ENCODE data around the gene KLF9.

Gene KLF9

DNA sequence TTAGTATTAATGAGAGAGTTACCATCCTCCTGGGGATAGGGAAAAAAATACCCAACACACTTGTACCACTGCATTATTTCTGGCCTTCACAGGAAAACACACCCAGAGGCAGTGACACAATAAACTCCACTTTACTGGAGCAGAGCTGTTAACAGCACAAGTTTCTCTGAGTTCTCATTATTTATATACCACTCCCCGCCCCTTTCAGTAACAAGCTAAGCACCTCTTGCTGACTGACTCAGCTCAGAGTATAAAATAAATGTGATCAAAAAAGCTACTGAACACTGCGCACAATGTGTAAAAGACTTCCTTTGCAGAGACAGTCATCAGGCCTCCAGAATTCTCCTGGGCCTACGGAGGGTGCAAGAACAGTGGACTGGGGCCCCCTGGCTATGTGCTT is 21.6 kb downstream of the KLF9 start:
- H3K4me3 ChIP-seq (ENCODE audit: insufficient read depth, low read depth, low read length): no peak overlapping the region
- no peaks in the 10 kb centered on the region for H3K36me3 ChIP-seq (ENCODE audit: control insufficient read depth, insufficient read depth, low read length)
- no peaks in the 10 kb centered on the region for H3K9me3 ChIP-seq (ENCODE audit: control insufficient read depth, low read length)
- WGBS, 2 experiments: 93 to 95% methylated on average over 3 of the region's 3 CpGs
- H3K27ac ChIP-seq (ENCODE audit: insufficient read depth, low read depth, low read length, poor library complexity, severe bottlenecking): no peak overlapping the region
- no peaks in the 10 kb centered on the region for H3K4me1 ChIP-seq (ENCODE audit: control insufficient read depth, insufficient read depth, low read length)
- H3K27me3 ChIP-seq (ENCODE audit: control insufficient read depth, insufficient read depth, low read length, poor library complexity, severe bottlenecking): no peaks in the 10 kb centered on the region

DNA sequence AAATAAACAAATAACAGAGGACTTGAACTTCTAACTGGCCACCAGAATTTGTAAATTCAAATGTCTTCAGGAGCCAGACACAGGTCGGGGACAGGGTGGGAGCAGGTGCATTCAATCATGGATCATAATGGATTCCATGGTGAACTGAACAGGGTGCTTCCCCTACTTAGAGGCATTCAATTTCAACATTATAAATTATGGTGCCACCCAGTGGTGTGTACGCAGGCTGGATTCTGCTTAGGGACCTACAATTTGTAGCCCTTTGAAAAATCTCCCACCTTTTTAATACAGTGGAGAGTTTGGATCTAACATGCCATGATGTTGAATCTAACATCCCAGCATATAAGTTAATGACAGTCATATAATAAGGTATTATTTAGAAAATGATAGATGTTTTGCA is 22.3 kb downstream of the KLF9 start:
- Histone ChIP-seq H3K36me3 (ENCODE audit: control insufficient read depth, insufficient read depth, low read length) (no peaks in the 10 kb centered on the region), H3K27ac (ENCODE audit: insufficient read depth, low read depth, low read length, poor library complexity, severe bottlenecking) (no peak overlapping the region), H3K4me3 (ENCODE audit: insufficient read depth, low read depth, low read length) (no peak overlapping the region), H3K4me1 (ENCODE audit: control insufficient read depth, insufficient read depth, low read length) (no peaks in the 10 kb centered on the region), H3K27me3 (ENCODE audit: control insufficient read depth, insufficient read depth, low read length, poor library complexity, severe bottlenecking) (no peaks in the 10 kb centered on the region), H3K9me3 (ENCODE audit: control insufficient read depth, low read length) (no peaks in the 10 kb centered on the region)
- 90 to 95% methylated on average over 2 of the region's 2 CpGs for WGBS, 2 experiments

DNA sequence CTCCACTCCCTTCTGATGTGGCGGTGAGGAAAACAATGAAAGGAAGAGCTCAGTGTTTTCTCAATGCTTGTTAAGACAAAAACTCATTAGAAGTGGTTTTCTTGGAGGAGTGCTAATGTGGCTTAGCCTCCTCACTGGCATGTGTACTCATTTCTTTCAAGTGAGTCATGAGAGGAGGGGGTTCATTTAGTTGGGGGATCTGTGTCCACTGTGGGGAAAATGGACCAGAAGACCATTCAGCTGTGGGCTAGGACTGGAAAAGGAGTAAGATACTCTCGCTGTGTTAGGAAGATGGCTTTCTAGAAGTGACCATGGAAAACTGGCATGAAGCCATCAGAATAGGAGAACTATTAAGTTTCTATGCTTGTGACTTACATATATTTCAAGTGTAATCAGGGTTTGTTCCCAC is 23.5 kb downstream of the KLF9 start:
- Histone ChIP-seq H3K27ac (ENCODE audit: insufficient read depth, low read depth, low read length, poor library complexity, severe bottlenecking) (no peak overlapping the region), H3K4me1 (ENCODE audit: control insufficient read depth, insufficient read depth, low read length) (no peaks in the 10 kb centered on the region), H3K27me3 (ENCODE audit: control insufficient read depth, insufficient read depth, low read length, poor library complexity, severe bottlenecking) (no peaks in the 10 kb centered on the region), H3K4me3 (ENCODE audit: insufficient read depth, low read depth, low read length) (no peak overlapping the region), H3K9me3 (ENCODE audit: control insufficient read depth, low read length) (no peaks in the 10 kb centered on the region), H3K36me3 (ENCODE audit: control insufficient read depth, insufficient read depth, low read length) (no peaks in the 10 kb centered on the region)
- WGBS, 2 experiments: 75 to 89% methylated on average over 2 of the region's 2 CpGs

DNA sequence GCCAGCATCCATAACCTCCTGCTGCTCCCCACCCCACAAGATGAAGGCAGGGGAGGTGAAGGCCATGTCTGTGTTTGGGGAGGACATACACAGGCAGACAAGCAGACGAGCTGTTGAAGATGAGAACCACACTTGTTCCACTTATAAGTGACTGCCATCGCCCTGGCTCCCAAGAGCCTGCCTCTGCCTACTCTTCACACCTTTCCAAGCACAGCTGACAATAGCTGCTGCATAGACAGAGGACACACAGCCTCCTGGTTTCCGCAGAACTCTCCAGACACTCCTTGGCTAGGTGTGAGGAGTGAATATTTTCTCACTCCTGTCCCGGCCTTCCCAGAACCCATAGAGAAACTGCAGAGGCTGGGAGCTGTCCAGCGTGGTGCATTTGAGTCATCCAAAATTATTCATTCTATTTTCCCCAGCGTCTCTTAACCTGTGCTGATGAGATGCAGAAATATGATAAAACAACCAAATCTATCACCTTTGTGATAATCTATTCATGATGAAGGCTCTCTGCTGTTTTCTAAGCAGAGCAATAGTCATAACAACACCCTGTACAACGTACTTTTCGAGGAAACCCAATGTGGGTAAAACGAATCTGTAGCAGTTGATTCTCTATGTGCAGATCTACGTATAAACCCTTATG is 24.7 kb downstream of the KLF9 start:
- no peak overlapping the region for H3K4me3 ChIP-seq (ENCODE audit: insufficient read depth, low read depth, low read length)
- H3K27ac ChIP-seq (ENCODE audit: insufficient read depth, low read depth, low read length, poor library complexity, severe bottlenecking): no peak overlapping the region
- H3K4me1 ChIP-seq (ENCODE audit: control insufficient read depth, insufficient read depth, low read length): no peaks in the 10 kb centered on the region
- H3K9me3 ChIP-seq (ENCODE audit: control insufficient read depth, low read length): no peaks in the 10 kb centered on the region
- WGBS, 2 experiments: 80 to 85% methylated on average over 9 to 10 of the region's 10 CpGs
- no peaks in the 10 kb centered on the region for H3K36me3 ChIP-seq (ENCODE audit: control insufficient read depth, insufficient read depth, low read length)
- no peaks in the 10 kb centered on the region for H3K27me3 ChIP-seq (ENCODE audit: control insufficient read depth, insufficient read depth, low read length, poor library complexity, severe bottlenecking)

DNA sequence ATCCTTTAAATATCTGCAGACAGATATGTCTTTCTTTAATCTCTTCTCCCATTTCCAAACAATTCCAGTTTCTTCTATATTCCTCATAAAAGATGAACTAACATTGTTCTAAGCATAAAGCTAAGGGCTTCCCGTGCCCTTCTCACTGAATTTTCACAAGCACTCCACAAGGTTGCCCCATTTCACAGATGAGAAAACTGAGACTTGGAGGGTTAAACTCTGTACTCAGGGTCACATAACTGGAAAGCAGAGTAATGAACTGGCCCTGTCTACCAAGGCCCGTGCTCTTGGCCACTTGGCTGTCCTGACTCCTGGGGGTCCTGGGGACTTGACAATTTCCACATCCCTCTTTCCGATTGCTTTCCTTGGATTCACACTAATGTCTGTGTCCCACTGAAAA is 25.3 kb downstream of the KLF9 start:
- WGBS, 2 experiments: 89 to 97% methylated on average over 3 of the region's 3 CpGs
- Histone ChIP-seq H3K4me1 (ENCODE audit: control insufficient read depth, insufficient read depth, low read length) (no peaks in the 10 kb centered on the region), H3K9me3 (ENCODE audit: control insufficient read depth, low read length) (no peaks in the 10 kb centered on the region), H3K27me3 (ENCODE audit: control insufficient read depth, insufficient read depth, low read length, poor library complexity, severe bottlenecking) (no peaks in the 10 kb centered on the region), H3K36me3 (ENCODE audit: control insufficient read depth, insufficient read depth, low read length) (no peaks in the 10 kb centered on the region), H3K4me3 (ENCODE audit: insufficient read depth, low read depth, low read length) (no peak overlapping the region), H3K27ac (ENCODE audit: insufficient read depth, low read depth, low read length, poor library complexity, severe bottlenecking) (no peak overlapping the region)

DNA sequence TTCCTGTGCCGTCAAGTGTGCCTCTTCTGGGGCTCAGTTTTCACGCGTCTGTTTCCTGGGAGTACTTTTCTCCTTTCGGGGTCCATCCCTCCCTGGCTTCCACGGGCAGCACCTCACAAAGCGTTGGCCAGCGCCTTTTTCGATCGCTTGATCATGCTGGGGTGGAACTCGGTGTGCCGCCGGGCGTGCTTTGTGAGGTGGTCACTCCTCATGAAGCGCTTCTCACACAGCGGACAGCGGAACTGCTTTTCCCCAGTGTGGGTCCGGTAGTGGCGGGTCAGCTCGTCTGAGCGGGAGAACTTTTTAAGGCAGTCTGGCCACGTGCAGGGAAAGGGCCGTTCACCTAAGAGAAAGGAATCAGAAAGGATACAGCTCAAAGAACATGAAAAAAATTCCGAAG is 26.8 kb downstream of the KLF9 start:
- H3K9me3 ChIP-seq (ENCODE audit: control insufficient read depth, low read length): no peaks in the 10 kb centered on the region
- H3K4me1 ChIP-seq (ENCODE audit: control insufficient read depth, insufficient read depth, low read length): no peaks in the 10 kb centered on the region
- no peak overlapping the region for H3K4me3 ChIP-seq (ENCODE audit: insufficient read depth, low read depth, low read length)
- WGBS, 2 experiments: 93% methylated on average over 23 of the region's 23 CpGs
- H3K27me3 ChIP-seq (ENCODE audit: control insufficient read depth, insufficient read depth, low read length, poor library complexity, severe bottlenecking): no peaks in the 10 kb centered on the region
- no peaks in the 10 kb centered on the region for H3K36me3 ChIP-seq (ENCODE audit: control insufficient read depth, insufficient read depth, low read length)
- H3K27ac ChIP-seq (ENCODE audit: insufficient read depth, low read depth, low read length, poor library complexity, severe bottlenecking): no peak overlapping the region

DNA sequence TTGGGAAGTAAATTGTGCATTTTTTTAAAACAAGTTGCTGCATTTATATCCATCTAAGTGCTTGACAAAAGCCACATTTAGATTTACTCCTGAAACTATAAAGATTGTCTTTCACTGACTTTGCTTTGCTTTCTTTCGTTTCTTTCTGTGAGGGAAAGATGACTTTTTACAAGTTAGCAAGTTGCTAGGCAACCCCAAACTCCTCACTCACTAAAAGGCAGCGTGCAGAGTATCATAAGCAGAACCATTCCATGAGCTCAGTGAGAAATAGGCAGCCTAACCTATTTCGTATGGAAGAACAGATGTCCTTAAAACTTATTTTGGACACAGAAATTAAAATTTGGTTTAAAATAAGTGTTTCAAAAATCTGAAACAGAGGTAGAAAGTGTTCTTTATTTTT is 29.0 kb downstream of the KLF9 start:
- no peaks in the 10 kb centered on the region for H3K9me3 ChIP-seq (ENCODE audit: control insufficient read depth, low read length)
- no peak overlapping the region for H3K27ac ChIP-seq (ENCODE audit: insufficient read depth, low read depth, low read length, poor library complexity, severe bottlenecking)
- H3K4me1 ChIP-seq (ENCODE audit: control insufficient read depth, insufficient read depth, low read length): no peaks in the 10 kb centered on the region
- H3K4me3 ChIP-seq (ENCODE audit: insufficient read depth, low read depth, low read length): no peak overlapping the region
- 84 to 90% methylated on average over 3 of the region's 3 CpGs for WGBS, 2 experiments
- no peaks in the 10 kb centered on the region for H3K27me3 ChIP-seq (ENCODE audit: control insufficient read depth, insufficient read depth, low read length, poor library complexity, severe bottlenecking)
- no peaks in the 10 kb centered on the region for H3K36me3 ChIP-seq (ENCODE audit: control insufficient read depth, insufficient read depth, low read length)

DNA sequence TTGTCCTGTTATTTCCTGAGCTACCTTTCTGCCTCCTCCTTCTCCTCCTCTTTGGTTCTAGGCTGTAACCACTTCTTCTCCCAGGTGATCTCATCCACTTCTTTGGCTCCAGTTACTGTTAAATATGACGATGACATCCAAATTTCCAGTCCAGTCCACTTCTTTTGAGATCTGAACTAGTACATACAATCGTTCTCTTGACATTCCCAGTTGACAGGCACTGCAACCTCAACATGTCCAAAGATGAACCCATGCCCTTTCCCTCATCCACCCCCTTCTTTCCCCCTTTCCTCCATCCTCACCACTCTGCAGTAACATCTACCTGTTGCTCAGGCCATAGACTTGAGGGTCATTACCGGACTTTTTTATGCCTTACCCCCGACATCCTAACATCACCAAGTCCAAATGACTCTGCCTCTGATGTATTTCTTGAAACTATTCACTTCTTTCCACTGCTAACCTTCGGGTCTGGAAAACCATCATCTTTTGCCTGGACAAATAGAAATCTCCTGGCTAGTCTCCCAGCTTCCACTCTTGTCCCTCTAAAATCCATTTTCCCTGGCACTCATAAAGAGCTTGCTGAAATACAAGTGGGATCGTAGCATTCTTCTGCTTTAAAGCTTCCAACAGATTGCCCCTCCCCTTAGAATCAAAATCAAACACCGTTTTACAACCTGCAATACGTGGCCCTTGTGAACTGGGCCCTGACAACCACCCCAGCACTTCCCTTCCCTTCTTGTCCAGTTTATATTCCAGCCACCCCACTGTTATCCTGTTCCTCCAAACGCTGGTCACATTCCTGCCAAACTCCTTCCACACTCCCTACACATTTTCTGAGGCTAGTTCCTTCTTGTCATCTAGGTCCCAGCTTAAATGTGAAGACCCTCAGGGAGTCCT is 31.5 kb downstream of the KLF9 start:
- Histone ChIP-seq H3K36me3 (ENCODE audit: control insufficient read depth, insufficient read depth, low read length) (no peaks in the 10 kb centered on the region), H3K4me1 (ENCODE audit: control insufficient read depth, insufficient read depth, low read length) (no peaks in the 10 kb centered on the region), H3K4me3 (ENCODE audit: insufficient read depth, low read depth, low read length) (no peak overlapping the region), H3K27ac (ENCODE audit: insufficient read depth, low read depth, low read length, poor library complexity, severe bottlenecking) (no peak overlapping the region), H3K27me3 (ENCODE audit: control insufficient read depth, insufficient read depth, low read length, poor library complexity, severe bottlenecking) (no peaks in the 10 kb centered on the region), H3K9me3 (ENCODE audit: control insufficient read depth, low read length) (no peaks in the 10 kb centered on the region)
- WGBS, 2 experiments: 84 to 87% methylated on average over 9 of the region's 9 CpGs

DNA sequence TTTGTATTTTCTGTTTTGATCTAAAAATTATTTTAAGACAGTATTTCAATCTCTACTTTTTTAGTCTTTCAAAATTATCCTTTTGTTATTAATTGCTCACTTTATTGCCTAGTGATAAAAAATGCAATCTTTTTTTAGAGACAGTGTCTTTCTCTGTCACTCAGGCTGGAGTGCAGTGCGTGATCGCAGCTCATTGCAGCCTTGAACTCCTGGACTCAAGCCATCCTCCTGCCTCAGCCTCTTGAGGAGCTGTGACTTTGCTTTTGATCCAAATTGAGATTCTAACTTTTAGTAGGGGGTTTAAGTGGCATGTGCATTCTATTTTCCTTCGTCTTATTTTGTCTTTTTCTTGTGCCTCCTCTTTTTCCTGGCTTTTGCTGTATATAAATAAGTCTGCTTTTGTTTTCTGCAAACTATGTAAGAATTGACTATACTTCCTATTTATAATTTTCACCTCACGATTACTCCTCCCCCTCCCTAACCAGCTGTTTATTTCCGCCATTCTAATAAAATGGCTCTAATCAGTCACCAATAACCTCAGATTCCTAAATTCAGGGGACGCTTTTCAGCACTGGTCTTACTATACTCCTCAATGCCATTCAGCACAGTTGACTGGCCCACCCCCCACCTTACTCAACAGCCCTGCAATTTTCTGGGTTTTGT is 32.3 kb downstream of the KLF9 start:
- no peak overlapping the region for H3K4me3 ChIP-seq (ENCODE audit: insufficient read depth, low read depth, low read length)

DNA sequence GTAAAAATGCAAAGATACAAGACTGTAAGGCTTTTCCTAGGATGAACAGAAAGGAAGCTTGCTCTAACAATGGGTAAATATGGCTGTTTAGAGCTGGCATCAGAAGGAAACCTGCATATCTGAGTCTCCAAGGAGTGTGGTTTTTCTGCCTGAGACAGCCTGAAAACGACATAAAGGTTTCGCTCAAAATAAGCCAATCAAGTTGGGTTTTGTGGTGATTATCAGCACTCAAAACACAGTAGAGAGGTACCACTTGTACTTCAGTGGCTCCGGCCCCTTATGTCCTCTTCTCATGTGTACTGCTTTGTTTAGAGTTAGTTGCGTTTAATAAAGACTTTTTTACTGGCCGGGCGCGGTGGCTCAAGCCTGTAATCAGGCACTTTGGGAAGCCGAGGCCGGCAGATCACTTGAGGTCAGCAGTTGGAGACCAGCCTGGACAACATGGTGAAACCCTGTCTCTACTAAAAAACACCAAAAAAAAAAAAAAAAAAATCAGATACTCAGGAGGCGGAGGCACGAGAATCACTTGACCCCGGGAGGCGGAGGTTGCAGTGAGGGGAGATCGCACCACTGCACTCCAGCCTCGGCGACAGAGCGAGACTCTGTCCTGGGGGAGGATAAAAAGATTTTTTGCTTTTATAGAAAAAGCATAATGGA is 39.4 kb downstream of the KLF9 start:
- Histone ChIP-seq H3K27me3 (ENCODE audit: control insufficient read depth, insufficient read depth, low read length, poor library complexity, severe bottlenecking) (no peaks in the 10 kb centered on the region), H3K4me3 (ENCODE audit: insufficient read depth, low read depth, low read length) (no peak overlapping the region), H3K4me1 (ENCODE audit: control insufficient read depth, insufficient read depth, low read length) (no peaks in the 10 kb centered on the region), H3K9me3 (ENCODE audit: control insufficient read depth, low read length) (no peaks in the 10 kb centered on the region), H3K36me3 (ENCODE audit: control insufficient read depth, insufficient read depth, low read length) (no peaks in the 10 kb centered on the region), H3K27ac (ENCODE audit: insufficient read depth, low read depth, low read length, poor library complexity, severe bottlenecking) (no peak overlapping the region)
- 87 to 88% methylated on average over 17 of the region's 17 CpGs for WGBS, 2 experiments

More for the DNA sequence above, 32.3 kb downstream of the KLF9 start:
- Histone ChIP-seq H3K36me3 (ENCODE audit: control insufficient read depth, insufficient read depth, low read length) (no peaks in the 10 kb centered on the region), H3K9me3 (ENCODE audit: control insufficient read depth, low read length) (no peaks in the 10 kb centered on the region), H3K27ac (ENCODE audit: insufficient read depth, low read depth, low read length, poor library complexity, severe bottlenecking) (no peak overlapping the region), H3K4me1 (ENCODE audit: control insufficient read depth, insufficient read depth, low read length) (no peaks in the 10 kb centered on the region), H3K27me3 (ENCODE audit: control insufficient read depth, insufficient read depth, low read length, poor library complexity, severe bottlenecking) (no peaks in the 10 kb centered on the region)
- 92 to 94% methylated on average over 5 to 6 of the region's 6 CpGs for WGBS, 2 experiments

All from ectodermal cell (in vitro differentiated cells).